HEK293 (cell line): ENCODE measurements around the gene RPL9.

Experiments used
- CTCF ChIA-PET: fragments of 350-600 bp; formaldehyde crosslinking; extraction: SDS; loops from one replicate; lab custom pipeline; 2021; ENCODE audit warnings: antibody characterized with exemption; lab: Yijun Ruan, JAX
- POLR2A ChIA-PET: fragments of 300-600 bp; formaldehyde crosslinking; extraction: SDS; loops from one replicate; lab custom pipeline; 2020; ENCODE audit warnings: antibody characterized with exemption, inconsistent platforms; lab: Yijun Ruan, JAX
- H3K27ac ChIP-seq: fragments of 200-500 bp; sonication (Bioruptor generic); 2 replicates; pipeline ENCODE4 v1.5.1; 2014; ENCODE audit warnings: low read depth, low read length, control low read depth, inconsistent platforms; ENCODE audit errors: extremely low read depth
- H3K36me3 ChIP-seq, 2 experiments: fragments of 200-500 bp in 1 of 2; sonication (Bioruptor generic) in 1 of 2; 1 replicate in 1 of 2; 2 replicates in 1 of 2; pipeline ENCODE4 v1.5.1; 2014 to 2017; ENCODE audit warnings: inconsistent platforms in 2 of 2, low read length in 2 of 2; ENCODE audit not compliant: control insufficient read depth in 2 of 2, insufficient read depth in 1 of 2
- H3K4me1 ChIP-seq: fragments of 200-500 bp; sonication (Bioruptor generic); 2 replicates; pipeline ENCODE4 v1.5.1; 2014; ENCODE audit warnings: mild to moderate bottlenecking, low read length, inconsistent platforms; ENCODE audit not compliant: control insufficient read depth, insufficient read depth
- H3K4me3 ChIP-seq: 2 replicates; pipeline ENCODE4 v1.5.1; 2011; ENCODE audit warnings: low read depth, mild to moderate bottlenecking, control low read depth, low read length, moderate library complexity
- H3K9me3 ChIP-seq: fragments of 200-500 bp; sonication (Bioruptor generic); 2 replicates; pipeline ENCODE4 v1.5.1; 2014; ENCODE audit warnings: low read depth, low read length, inconsistent platforms; ENCODE audit not compliant: control insufficient read depth, insufficient read depth
- GLI2 ChIP-seq: fragments of 450-650 bp; formaldehyde crosslinking; IDR thresholded peaks from 2 replicates; pipeline ENCODE4; 2017; ENCODE audit warnings: missing biosample characterization, missing genetic modification characterization, low read depth, borderline replicate concordance
- OVOL3 ChIP-seq: fragments of 450-650 bp; formaldehyde crosslinking; IDR thresholded peaks from 2 replicates; pipeline ENCODE4 v1.5.1; 2016; ENCODE audit warnings: missing biosample characterization, missing genetic modification characterization
- SALL2 ChIP-seq: fragments of 450-650 bp; formaldehyde crosslinking; IDR thresholded peaks from 2 replicates; pipeline ENCODE4 v1.5.0; 2017; ENCODE audit warnings: missing biosample characterization, mild to moderate bottlenecking, missing genetic modification characterization, borderline replicate concordance
- ZBTB48 ChIP-seq: fragments of 450-650 bp; formaldehyde crosslinking; IDR thresholded peaks from 2 replicates; pipeline ENCODE4 v1.5.1; 2016; ENCODE audit warnings: missing biosample characterization, missing genetic modification characterization
- ZNF155 ChIP-seq: fragments of 450-650 bp; formaldehyde crosslinking; IDR thresholded peaks from 2 replicates; pipeline ENCODE4 v1.5.1; 2016; ENCODE audit warnings: missing biosample characterization, missing genetic modification characterization
- ZNF157 ChIP-seq: fragments of 450-650 bp; formaldehyde crosslinking; IDR thresholded peaks from 2 replicates; pipeline ENCODE4 v1.5.1; 2016; ENCODE audit warnings: missing biosample characterization, missing genetic modification characterization
- ZNF19 ChIP-seq: fragments of 450-650 bp; formaldehyde crosslinking; IDR thresholded peaks from 2 replicates; pipeline ENCODE4; 2016; ENCODE audit warnings: missing biosample characterization, missing genetic modification characterization, low read depth
- ZNF324 ChIP-seq: fragments of 450-650 bp; formaldehyde crosslinking; IDR thresholded peaks from 2 replicates; pipeline ENCODE4 v1.5.1; 2016; ENCODE audit warnings: missing biosample characterization, missing genetic modification characterization
- ZNF394 ChIP-seq: fragments of 450-650 bp; formaldehyde crosslinking; IDR thresholded peaks from 2 replicates; pipeline ENCODE4 v1.5.1; 2016; ENCODE audit warnings: missing biosample characterization, missing genetic modification characterization, mild to moderate bottlenecking, moderate library complexity, borderline replicate concordance
- ZNF449 ChIP-seq: fragments of 450-650 bp; formaldehyde crosslinking; IDR thresholded peaks from 2 replicates; pipeline ENCODE4 v1.5.1; 2017; ENCODE audit warnings: missing biosample characterization, mild to moderate bottlenecking, missing genetic modification characterization, moderate library complexity
- ZNF48 ChIP-seq: fragments of 450-650 bp; formaldehyde crosslinking; IDR thresholded peaks from 2 replicates; pipeline ENCODE4 v1.5.1; 2016; ENCODE audit warnings: missing biosample characterization, missing genetic modification characterization
- ZNF514 ChIP-seq: fragments of 450-650 bp; formaldehyde crosslinking; IDR thresholded peaks from 2 replicates; pipeline ENCODE4 v1.5.1; 2016; ENCODE audit warnings: missing biosample characterization, missing genetic modification characterization
- ZNF549 ChIP-seq: fragments of 450-650 bp; IDR thresholded peaks from 2 replicates; pipeline ENCODE4 v1.5.1; 2018; ENCODE audit warnings: missing biosample characterization, missing genetic modification characterization, mild to moderate bottlenecking, inconsistent platforms, moderate library complexity
- ZNF596 ChIP-seq: fragments of 450-650 bp; IDR thresholded peaks from 2 replicates; pipeline ENCODE4 v1.5.0; 2018; ENCODE audit warnings: missing biosample characterization, mild to moderate bottlenecking, missing genetic modification characterization, moderate library complexity
- ZNF701 ChIP-seq: fragments of 450-650 bp; formaldehyde crosslinking; IDR thresholded peaks from 2 replicates; pipeline ENCODE4 v1.5.1; 2016; ENCODE audit warnings: missing biosample characterization, missing genetic modification characterization
- ZSCAN18 ChIP-seq: fragments of 450-650 bp; formaldehyde crosslinking; IDR thresholded peaks from 2 replicates; pipeline ENCODE4 v1.5.1; 2016; ENCODE audit warnings: missing biosample characterization, missing genetic modification characterization
- ZSCAN5A ChIP-seq: fragments of 450-650 bp; formaldehyde crosslinking; IDR thresholded peaks from 2 replicates; pipeline ENCODE4 v1.5.1; 2016; ENCODE audit warnings: missing biosample characterization, missing genetic modification characterization
- TF ChIP-seq, protein P1 (sequence below): fragments of 450-650 bp; formaldehyde crosslinking; IDR thresholded peaks from 2 replicates; pipeline ENCODE4 v1.5.1; 2016; ENCODE audit warnings: missing biosample characterization, missing genetic modification characterization
- TF ChIP-seq, protein P2 (sequence below): fragments of 450-650 bp; formaldehyde crosslinking; IDR thresholded peaks from 2 replicates; pipeline ENCODE4 v1.5.1; 2016; ENCODE audit warnings: missing biosample characterization, missing genetic modification characterization

RPL9 gene

GRCh38 chr4:39502019-39502663 lies 43.4 kb upstream of the RPL9 start (continued):
- TF ChIP-seq, protein P1, sequence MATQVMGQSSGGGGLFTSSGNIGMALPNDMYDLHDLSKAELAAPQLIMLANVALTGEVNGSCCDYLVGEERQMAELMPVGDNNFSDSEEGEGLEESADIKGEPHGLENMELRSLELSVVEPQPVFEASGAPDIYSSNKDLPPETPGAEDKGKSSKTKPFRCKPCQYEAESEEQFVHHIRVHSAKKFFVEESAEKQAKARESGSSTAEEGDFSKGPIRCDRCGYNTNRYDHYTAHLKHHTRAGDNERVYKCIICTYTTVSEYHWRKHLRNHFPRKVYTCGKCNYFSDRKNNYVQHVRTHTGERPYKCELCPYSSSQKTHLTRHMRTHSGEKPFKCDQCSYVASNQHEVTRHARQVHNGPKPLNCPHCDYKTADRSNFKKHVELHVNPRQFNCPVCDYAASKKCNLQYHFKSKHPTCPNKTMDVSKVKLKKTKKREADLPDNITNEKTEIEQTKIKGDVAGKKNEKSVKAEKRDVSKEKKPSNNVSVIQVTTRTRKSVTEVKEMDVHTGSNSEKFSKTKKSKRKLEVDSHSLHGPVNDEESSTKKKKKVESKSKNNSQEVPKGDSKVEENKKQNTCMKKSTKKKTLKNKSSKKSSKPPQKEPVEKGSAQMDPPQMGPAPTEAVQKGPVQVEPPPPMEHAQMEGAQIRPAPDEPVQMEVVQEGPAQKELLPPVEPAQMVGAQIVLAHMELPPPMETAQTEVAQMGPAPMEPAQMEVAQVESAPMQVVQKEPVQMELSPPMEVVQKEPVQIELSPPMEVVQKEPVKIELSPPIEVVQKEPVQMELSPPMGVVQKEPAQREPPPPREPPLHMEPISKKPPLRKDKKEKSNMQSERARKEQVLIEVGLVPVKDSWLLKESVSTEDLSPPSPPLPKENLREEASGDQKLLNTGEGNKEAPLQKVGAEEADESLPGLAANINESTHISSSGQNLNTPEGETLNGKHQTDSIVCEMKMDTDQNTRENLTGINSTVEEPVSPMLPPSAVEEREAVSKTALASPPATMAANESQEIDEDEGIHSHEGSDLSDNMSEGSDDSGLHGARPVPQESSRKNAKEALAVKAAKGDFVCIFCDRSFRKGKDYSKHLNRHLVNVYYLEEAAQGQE (tag by site-specific recombination), result no peak
- TF ChIP-seq ZBTB48 (tag by site-specific recombination) (no peak), OVOL3 (no peak), ZNF596 (tag by site-specific recombination) (no peak), ZNF394 (no peak), ZNF48 (no peak)

- POLR2A ChIA-PET, result no interaction called here
- Histone ChIP-seq H3K36me3 (peaks cover 7 to 31% of the 10 kb centered on the region in 2 experiments), H3K27ac (no peak overlapping the region), H3K4me3 (no peak overlapping the region), H3K9me3 (no peaks in the 10 kb centered on the region), H3K4me1 (no peaks in the 10 kb centered on the region)
- TF ChIP-seq ZNF549, result no peak
- TF ChIP-seq ZNF155 (tag by site-specific recombination), result no peak
- TF ChIP-seq ZSCAN5A, result no peak
- no peak for TF ChIP-seq ZNF157 (tag by site-specific recombination)
- no peak for TF ChIP-seq ZSCAN18
- no peak for TF ChIP-seq ZNF324 (tag by site-specific recombination)
- no peak for TF ChIP-seq ZNF514 (tag by site-specific recombination)
- no peak for TF ChIP-seq SALL2 (tag by site-specific recombination)
- TF ChIP-seq ZNF701 (tag by site-specific recombination), result no peak
- TF ChIP-seq GLI2 (tag by site-specific recombination), result no peak
- TF ChIP-seq ZNF19 (tag by site-specific recombination), result no peak
- no peak for TF ChIP-seq ZNF449
- TF ChIP-seq, protein P2, sequence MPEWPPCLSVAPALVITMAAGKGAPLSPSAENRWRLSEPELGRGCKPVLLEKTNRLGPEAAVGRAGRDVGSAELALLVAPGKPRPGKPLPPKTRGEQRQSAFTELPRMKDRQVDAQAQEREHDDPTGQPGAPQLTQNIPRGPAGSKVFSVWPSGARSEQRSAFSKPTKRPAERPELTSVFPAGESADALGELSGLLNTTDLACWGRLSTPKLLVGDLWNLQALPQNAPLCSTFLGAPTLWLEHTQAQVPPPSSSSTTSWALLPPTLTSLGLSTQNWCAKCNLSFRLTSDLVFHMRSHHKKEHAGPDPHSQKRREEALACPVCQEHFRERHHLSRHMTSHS (tag by site-specific recombination), result no peak
- TF ChIP-seq, all 188 proteins: peak for 0
- CTCF ChIA-PET, result no interaction called here
These were observed 40.0 kb upstream of the RPL9 start for GRCh38 chr4:39498727-39499020.
